Measurements from ENCODE around the gene SLC25A6.

GRCh38 chrX:1424147-1424851 is 32.4 kb upstream of the SLC25A6 start:
- TF ChIP-seq CTCF (IDR thresholded peaks at IDR 0.05) (no peak), POLR2A (IDR thresholded peaks at IDR 0.05) (no peak)

All from sigmoid colon (tissue), 3 donors.